Activated B cell treated with CpG ODN at 0.5 μM for 24 hours (primary cell): ENCODE measurements around the gene PRR15. TPM values are rescaled to one million over a fixed set of nuclear protein-coding genes. Genes with fewer than 3 reads are reported as not detected.

Experiments used
- ATAC-seq: fragments of 200-7000 bp; cut with Tn5 transposase; one replicate; pipeline ENCODE4 v1.10.0; 2021; ENCODE audit warnings: low read depth, mild to moderate bottlenecking, moderate library complexity
- CTCF ChIA-PET: fragments of 350-600 bp; sonication (Branson Sonifier 250); formaldehyde crosslinking; loops from one replicate; lab custom pipeline; 2021; ENCODE audit warnings: antibody characterized with exemption; lab: Charles Lee
- POLR2A ChIA-PET: fragments of 350-600 bp; sonication (Branson Sonifier 250); formaldehyde crosslinking; loops from one replicate; lab custom pipeline; 2021; ENCODE audit warnings: antibody characterized with exemption; lab: Charles Lee
- DNase-seq: peaks from one replicate; pipeline ENCODE4 v3.0.0; 2022
- H3K27ac Mint-ChIP-seq: one replicate; pipeline ENCODE4 v1.8.0; 2020; ENCODE audit warnings: mixed read lengths
- H3K27me3 Mint-ChIP-seq: one replicate; pipeline ENCODE4 v1.8.0; 2021; ENCODE audit warnings: mixed read lengths
- H3K36me3 Mint-ChIP-seq: one replicate; pipeline ENCODE4 v1.8.0; 2021; ENCODE audit warnings: low read depth, mixed read lengths
- H3K4me1 Mint-ChIP-seq: one replicate; pipeline ENCODE4 v1.8.0; 2021; ENCODE audit warnings: mixed read lengths
- H3K4me3 Mint-ChIP-seq: one replicate; pipeline ENCODE4 v1.8.0; 2020; ENCODE audit warnings: mild to moderate bottlenecking, mixed read lengths
- H3K9me3 Mint-ChIP-seq: one replicate; pipeline ENCODE4 v1.8.0; 2020; ENCODE audit warnings: mixed read lengths
- CTCF ChIP-seq: fragments of 200-600 bp; IDR thresholded peaks from one replicate; pipeline ENCODE4 v1.8.0; 2022; ENCODE audit warnings: antibody characterized with exemption, mild to moderate bottlenecking
- intact Hi-C: fragments of 100-400 bp; cut with micrococcal nuclease; formaldehyde crosslinking; loops from one replicate; pipeline ENCODE4 v1.15.1; 2024
- total RNA-seq: library from RNA; stranded (reverse); gene quantifications from 2 replicates; pipeline ENCODE4 v1.2.3, GENCODE V29; 2022

The PRR15 gene
- total RNA-seq, 1 donor from 2014 or later, result not detected

- Mint-ChIP-seq H3K27me3 (peaks cover 9% of the 10 kb centered on the region), H3K4me1 (no peaks in the 10 kb centered on the region), H3K4me3 (no peak overlapping the region), H3K27ac (no peak overlapping the region), H3K9me3 (no peaks in the 10 kb centered on the region), H3K36me3 (no peaks in the 10 kb centered on the region)
- ChIA-PET CTCF (no interaction called here), POLR2A (no interaction called here)
- ATAC-seq, result no peak
- TF ChIP-seq CTCF, result no peak
- DNase-seq, result no peak
- intact Hi-C loops, result no loop called here
Measured at GRCh38 chr7:29604052-29604451, 40.4 kb downstream of the PRR15 start.

GRCh38 chr7:29604702-29605101 lies 41.1 kb downstream of the PRR15 start:
- intact Hi-C loops, result no loop called here

GRCh38 chr7:29605671-29606070 lies 42.0 kb downstream of the PRR15 start:
- no peak overlapping the region for H3K27ac Mint-ChIP-seq
- ChIA-PET POLR2A (no interaction called here), CTCF (no interaction called here)
- peaks cover 9% of the 10 kb centered on the region for H3K27me3 Mint-ChIP-seq
- no peak overlapping the region for H3K4me3 Mint-ChIP-seq
- DNase-seq, result no peak
- no peak for ATAC-seq
- H3K4me1 Mint-ChIP-seq, result no peaks in the 10 kb centered on the region
- H3K9me3 Mint-ChIP-seq, result no peaks in the 10 kb centered on the region
- H3K36me3 Mint-ChIP-seq, result no peaks in the 10 kb centered on the region
- TF ChIP-seq CTCF, result no peak
- intact Hi-C loops, result no loop called here

More at GRCh38 chr7:29604702-29605101, 41.1 kb downstream of the PRR15 start:
- no peaks in the 10 kb centered on the region for H3K36me3 Mint-ChIP-seq
- peaks cover 9% of the 10 kb centered on the region for H3K27me3 Mint-ChIP-seq
- no peak for TF ChIP-seq CTCF
- H3K4me1 Mint-ChIP-seq, result no peaks in the 10 kb centered on the region
- ChIA-PET POLR2A (no interaction called here), CTCF (no interaction called here)
- no peak overlapping the region for H3K4me3 Mint-ChIP-seq
- H3K9me3 Mint-ChIP-seq, result no peaks in the 10 kb centered on the region
- ATAC-seq (no peak), DNase-seq (no peak)
- H3K27ac Mint-ChIP-seq, result no peak overlapping the region

- no peak for DNase-seq
- H3K4me3 Mint-ChIP-seq, result no peak overlapping the region
- no peaks in the 10 kb centered on the region for H3K4me1 Mint-ChIP-seq
- no peak for ATAC-seq
- no peaks in the 10 kb centered on the region for H3K36me3 Mint-ChIP-seq
- no peak for TF ChIP-seq CTCF
- peaks cover 9% of the 10 kb centered on the region for H3K27me3 Mint-ChIP-seq
- ChIA-PET CTCF (no interaction called here), POLR2A (no interaction called here)
- no peaks in the 10 kb centered on the region for H3K9me3 Mint-ChIP-seq
- intact Hi-C loops, result no loop called here
- no peak overlapping the region for H3K27ac Mint-ChIP-seq
Measured at GRCh38 chr7:29606287-29606721, 42.7 kb downstream of the PRR15 start.

GRCh38 chr7:29606830-29607229 lies 43.2 kb downstream of the PRR15 start:
- ChIA-PET POLR2A (no interaction called here), CTCF (no interaction called here)
- ATAC-seq, result no peak
- no peak overlapping the region for H3K27ac Mint-ChIP-seq
- no peaks in the 10 kb centered on the region for H3K9me3 Mint-ChIP-seq
- H3K4me3 Mint-ChIP-seq, result no peak overlapping the region
- H3K36me3 Mint-ChIP-seq, result no peaks in the 10 kb centered on the region
- no peak for DNase-seq
- no peaks in the 10 kb centered on the region for H3K4me1 Mint-ChIP-seq
- TF ChIP-seq CTCF, result no peak
- intact Hi-C loops, result no loop called here
- H3K27me3 Mint-ChIP-seq, result peaks cover 9% of the 10 kb centered on the region
